H1 (cell line): ENCODE data around the gene SCRN1. TPM values are rescaled to one million over a fixed set of nuclear protein-coding genes. Genes with fewer than 3 reads are reported as not detected.

Experiments used
- ASH2L ChIP-seq: fragments of 200-600, 300-600 bp; sonication (generic); IDR thresholded peaks from one replicate; pipeline ENCODE4 v1.7.1; 2017; ENCODE audit warnings: low read length
- ATF3 ChIP-seq: IDR thresholded peaks from 2 replicates; pipeline ENCODE4 v1.6.1; 2011; ENCODE audit warnings: low read depth, mild to moderate bottlenecking, low read length; ENCODE audit not compliant: insufficient read depth
- BRCA1 ChIP-seq: IDR thresholded peaks from 2 replicates; pipeline ENCODE4 v1.6.1; 2012; ENCODE audit warnings: low read depth, low read length, improper control_type of control experiment
- CHD1 ChIP-seq: IDR thresholded peaks from 2 replicates; pipeline ENCODE4 v1.6.1; 2012; ENCODE audit warnings: low read depth, low read length, improper control_type of control experiment
- EGR1 ChIP-seq: IDR thresholded peaks from 2 replicates; pipeline ENCODE4 v1.6.1; 2011; ENCODE audit warnings: low read depth, low read length, borderline replicate concordance
- EP300 ChIP-seq, 2 experiments: IDR thresholded peaks; 1 replicate in 1 of 2; 2 replicates in 1 of 2; pipeline ENCODE4 v1.6.1; 2011 to 2012; ENCODE audit warnings: low read depth in 2 of 2, low read length in 2 of 2, mild to moderate bottlenecking in 2 of 2, borderline replicate concordance in 1 of 2, inconsistent platforms in 1 of 2, moderate library complexity in 1 of 2
- EZH2 ChIP-seq: fragments of 200-600 bp; sonication (generic); IDR thresholded peaks from 2 replicates; pipeline ENCODE4 v1.7.1; 2012; ENCODE audit warnings: low read depth, mild to moderate bottlenecking, moderate library complexity, low read length, inconsistent platforms; ENCODE audit not compliant: severe bottlenecking
- HDAC2 ChIP-seq, 2 experiments: fragments of 300-600 bp in 1 of 2; sonication (generic) in 1 of 2; IDR thresholded peaks; 2 replicates each; pipeline ENCODE4 v1.6.1; 2011 to 2012; ENCODE audit warnings: low read depth in 2 of 2, low read length in 2 of 2, mild to moderate bottlenecking in 2 of 2, moderate library complexity in 2 of 2, borderline replicate concordance in 1 of 2, inconsistent platforms in 1 of 2
- JUND ChIP-seq: IDR thresholded peaks from 2 replicates; pipeline ENCODE4 v1.6.1; 2011; ENCODE audit warnings: mild to moderate bottlenecking, improper control_type of control experiment, low read length
- KDM4A ChIP-seq: IDR thresholded peaks from one replicate; pipeline ENCODE4 v1.7.1; 2012; ENCODE audit warnings: low read depth, mild to moderate bottlenecking, moderate library complexity, low read length, inconsistent platforms; ENCODE audit not compliant: severe bottlenecking
- KDM5A ChIP-seq: fragments of 200-600 bp; IDR thresholded peaks from 2 replicates; pipeline ENCODE4 v1.7.1; 2012; ENCODE audit warnings: mild to moderate bottlenecking, low read length, inconsistent platforms, mixed read lengths
- MAX ChIP-seq: IDR thresholded peaks from 2 replicates; pipeline ENCODE4 v1.6.1; 2012; ENCODE audit warnings: inconsistent platforms
- NANOG ChIP-seq: IDR thresholded peaks from 2 replicates; pipeline ENCODE4 v1.6.1; 2011; ENCODE audit warnings: low read length, low read depth, mild to moderate bottlenecking, inconsistent platforms; ENCODE audit not compliant: insufficient read depth, poor library complexity, severe bottlenecking
- PHF8 ChIP-seq: fragments of 200-600 bp; sonication (generic); conservative IDR thresholded peaks from 2 replicates; pipeline ENCODE4 v1.7.1; 2012; ENCODE audit warnings: low read depth, mild to moderate bottlenecking, inconsistent platforms, low read length, moderate library complexity
- POLR2A ChIP-seq, 2 experiments: IDR thresholded peaks; 1 replicate in 1 of 2; 2 replicates in 1 of 2; pipeline ENCODE4 v1.6.1; 2011; ENCODE audit warnings: low read depth in 2 of 2, low read length in 2 of 2, mild to moderate bottlenecking in 2 of 2; ENCODE audit errors: control extremely low read depth in 1 of 2
- POLR2AphosphoS5 ChIP-seq: IDR thresholded peaks from 2 replicates; pipeline ENCODE4 v1.6.1; 2011; ENCODE audit warnings: low read depth, low read length
- POU5F1 ChIP-seq: IDR thresholded peaks from 2 replicates; pipeline ENCODE4 v1.6.1; 2011; ENCODE audit warnings: low read depth, mild to moderate bottlenecking, low read length, moderate library complexity
- RBBP5 ChIP-seq: IDR thresholded peaks from 2 replicates; pipeline ENCODE4 v1.7.1; 2012; ENCODE audit warnings: low read depth, mild to moderate bottlenecking, inconsistent platforms, low read length, moderate library complexity, borderline replicate concordance
- RNF2 ChIP-seq: fragments of 200-900, 300-1000 bp; sonication (generic); IDR thresholded peaks from 2 replicates; pipeline ENCODE4 v1.7.1; 2016; ENCODE audit warnings: borderline replicate concordance, low read depth, mild to moderate bottlenecking, antibody characterized with exemption, low read length; ENCODE audit not compliant: poor library complexity, severe bottlenecking; ENCODE audit errors: missing control alignments
- SIN3A ChIP-seq, 2 experiments: IDR thresholded peaks in 1 of 2; conservative IDR thresholded peaks in 1 of 2; 2 replicates each; pipeline ENCODE4 v1.6.1; 2011 to 2012; ENCODE audit warnings: low read length in 2 of 2, improper control_type of control experiment in 1 of 2, low read depth in 1 of 2, mild to moderate bottlenecking in 1 of 2
- TAF7 ChIP-seq: optimal IDR thresholded peaks from 2 replicates; pipeline ENCODE3; 2011; ENCODE audit warnings: low read depth, mild to moderate bottlenecking, inconsistent platforms, low read length, moderate library complexity, borderline replicate concordance
- YY1 ChIP-seq: IDR thresholded peaks from 2 replicates; pipeline ENCODE4 v1.6.1; 2011; ENCODE audit warnings: low read depth, mild to moderate bottlenecking, low read length
- polyA plus RNA-seq, 7 experiments: library from polyadenylated mRNA; depleted of rRNA in 3 of 7; stranded (reverse) in 5 of 7; unstranded in 2 of 7; fragments of >200 nt in 5 of 7; fragments of 200-250 nt in 2 of 7; gene quantifications; 1 replicate in 5 of 7; 2 replicates in 1 of 7; 4 replicates in 1 of 7; pipeline versions ENCODE4 v1.2.1 to v1.2.3, GENCODE V29; 2011 to 2013; ENCODE audit warnings: missing spikeins in 2 of 7, mixed read lengths in 2 of 7
- total RNA-seq: library from RNA; stranded (reverse); fragmentation: NEBNext Ultra II Directional; extraction: Animal tissue kit (Norgen Biotek cat#: 25700); gene quantifications from 2 replicates; pipeline ENCODE4 v1.2.1, GENCODE V29; 2021

SCRN1 gene
- total and polyA plus RNA-seq, 2 of the 8 experiments (the other 6 are each of a cell fraction or from before 2014, with no cell fraction given) = 36.0 to 75.8 TPM

- TF ChIP-seq POLR2A (IDR thresholded peaks at IDR 0.05; ENCODE audit: control extremely low read depth in 1 of 2, low read depth in 2 of 2, low read length in 2 of 2) (peak; percentile 39 to 66), PHF8 (peak; percentile 72), POLR2AphosphoS5 (no peak), KDM5A (no peak), SIN3A (conservative IDR thresholded peaks at IDR 0.05 in 1 of 2, IDR thresholded peaks at IDR 0.05 in 1 of 2; ENCODE audit: low read depth in 1 of 2, low read length in 2 of 2) (0 out of 4 replicates have a peak, but pooled peaks of 1 of the 2 experiments have one; percentile 44), EP300 (IDR thresholded peaks at IDR 0.05; ENCODE audit: borderline replicate concordance in 1 of 2, low read depth in 2 of 2, low read length in 2 of 2) (no peak), ASH2L (peak; percentile 68), POU5F1 (no peak), RBBP5 (peak; percentile 62; the same call in 1 of the 2 replicates), BRCA1 (no peak), HDAC2 (IDR thresholded peaks at IDR 0.05; ENCODE audit: borderline replicate concordance in 1 of 2, low read depth in 2 of 2, low read length in 2 of 2) (no peak), CHD1 (no peak), MAX (no peak), KDM4A (peak; percentile 70), EGR1 (no peak), JUND (no peak), TAF7 (peak; percentile 17), YY1 (no peak), NANOG (no peak), RNF2 (no peak), ATF3 (no peak), EZH2 (peak; percentile 13)
These were observed at the start of gene SCRN1 (continued) for GRCh38 chr7:29989257-29989995.
